Suprapubic skin (tissue), 4 donors: ENCODE data around the gene PFN1. TPM values are rescaled to one million over a fixed set of nuclear protein-coding genes. Genes with fewer than 3 reads are reported as not detected.
A peak's percentile ranks its signal among the peaks of the same experiment; 100 is the strongest.

ENCODE experiments used
- DNase-seq, 2 donors: peaks; one replicate each; pipeline ENCODE4 v3.0.0-alpha.2; 2019; ENCODE audit warnings: low spot score in 2 of 2
- H3K27ac ChIP-seq: fragments of 200-600 bp; sonication (generic); one replicate; pipeline ENCODE4 v1.5.1; 2019
- H3K27me3 ChIP-seq: fragments of 200-600 bp; sonication (generic); one replicate; pipeline ENCODE4 v1.5.1; 2019
- H3K36me3 ChIP-seq: fragments of 200-600 bp; sonication (generic); one replicate; pipeline ENCODE4 v1.5.1; 2019
- H3K4me1 ChIP-seq: fragments of 200-600 bp; sonication (generic); one replicate; pipeline ENCODE4 v1.5.1; 2019
- H3K4me3 ChIP-seq: fragments of 200-600 bp; sonication (generic); one replicate; pipeline ENCODE4 v1.5.1; 2019; ENCODE audit warnings: mild to moderate bottlenecking
- H3K9me3 ChIP-seq: fragments of 200-600 bp; sonication (generic); one replicate; pipeline ENCODE4 v1.5.1; 2019
- CTCF ChIP-seq, 2 donors: fragments of 200-600 bp in 1 of 2; fragments of 450-650 bp in 1 of 2; sonication (generic) in 1 of 2; IDR thresholded peaks; one replicate each; pipeline ENCODE4 v1.5.1; 2016 to 2019; ENCODE audit warnings: antibody characterized with exemption in 2 of 2, mild to moderate bottlenecking in 1 of 2, moderate library complexity in 1 of 2
- EP300 ChIP-seq: sonication (generic); formaldehyde crosslinking; IDR thresholded peaks from one replicate; pipeline ENCODE4 v1.6.1; 2017; ENCODE audit warnings: antibody characterized with exemption
- POLR2A ChIP-seq, 2 donors: fragments of 450-650 bp; IDR thresholded peaks; one replicate each; pipeline ENCODE4 v1.6.1; 2017; ENCODE audit warnings: antibody characterized with exemption in 2 of 2, mild to moderate bottlenecking in 2 of 2, moderate library complexity in 2 of 2
- POLR2AphosphoS5 ChIP-seq, 3 donors: sonication (generic); formaldehyde crosslinking; IDR thresholded peaks; one replicate each; pipeline ENCODE4 v1.6.1; 2017; ENCODE audit warnings: antibody characterized with exemption in 3 of 3
- WGBS: methylation state at CpG from one replicate; pipeline ENCODE4 v1.1.5; 2018; 5-methylcytosine and 5-hydroxymethylcytosine counted together
- total RNA-seq, 4 donors: library from RNA; depleted of rRNA; stranded (reverse); fragments of >200 nt; gene quantifications; one replicate each; pipeline ENCODE4 v1.1.0, GENCODE V29; 2016

The PFN1 gene
- total RNA-seq: 100 to 1,000 TPM; 392 to 756 (median 686) TPM

GRCh38 chr17:4948166-4948930 is at the start of gene PFN1:
Gene PFN1, minus strand, starts transcription at chr17:4948530. Its CDS starts 136 bp downstream, at chr17:4948394.
- TF ChIP-seq CTCF (IDR thresholded peaks at IDR 0.05) (no peak), EP300 (no peak), POLR2A (IDR thresholded peaks at IDR 0.05) (peak in 1 of 2 donors; percentile 82), POLR2AphosphoS5 (IDR thresholded peaks at IDR 0.05) (no peak)
- H3K4me3 ChIP-seq: peak within 1 kb of the TSS; percentile 85
- no peaks in the 10 kb centered on the region for H3K27me3 ChIP-seq
- H3K9me3 ChIP-seq: no peaks in the 10 kb centered on the region
- peaks cover 15% of the 10 kb centered on the region for H3K36me3 ChIP-seq
- peak within 1 kb of the TSS; percentile 98 for H3K27ac ChIP-seq
- WGBS: 0% methylated on average over 6 of the region's 59 CpGs
- peak; percentile 95 to 98 for DNase-seq
- H3K4me1 ChIP-seq: peaks cover 60% of the 10 kb centered on the region

- WGBS: under 1% methylated on average over 34 of the region's 93 CpGs
Measured at GRCh38 chr17:4997302-4998026, 49.1 kb upstream of the PFN1 start, which contains the start of the genes INCA1 and KIF1C. Gene INCA1, minus strand, starts transcription at chr17:4997522. Its CDS starts 3,085 bp downstream, at chr17:4994437. Gene KIF1C, plus strand, starts transcription at chr17:4997950. Its CDS starts 2,297 bp downstream, at chr17:5000247.

GRCh38 chr17:4994081-4994595 is 45.8 kb upstream of the PFN1 start:
- peaks cover 18% of the 10 kb centered on the region for H3K4me1 ChIP-seq
- no peaks in the 10 kb centered on the region for H3K36me3 ChIP-seq
- no peak overlapping the region for H3K4me3 ChIP-seq
- H3K27me3 ChIP-seq: no peaks in the 10 kb centered on the region
- no peaks in the 10 kb centered on the region for H3K9me3 ChIP-seq
- TF ChIP-seq POLR2AphosphoS5 (IDR thresholded peaks at IDR 0.05) (no peak), POLR2A (IDR thresholded peaks at IDR 0.05) (no peak), CTCF (IDR thresholded peaks at IDR 0.05) (no peak), EP300 (no peak)
- no peak for DNase-seq
- no peak overlapping the region for H3K27ac ChIP-seq
- 86% methylated on average over 6 of the region's 6 CpGs for WGBS

More at GRCh38 chr17:4997302-4998026, 49.1 kb upstream of the PFN1 start, which contains the start of the genes INCA1 and KIF1C:
- Histone ChIP-seq H3K27ac (peak within 1 kb of the TSS; percentile 87), H3K4me1 (peaks cover 30% of the 10 kb centered on the region), H3K4me3 (peak within 1 kb of the TSS; percentile 96), H3K9me3 (no peaks in the 10 kb centered on the region), H3K27me3 (no peaks in the 10 kb centered on the region), H3K36me3 (peaks cover 16% of the 10 kb centered on the region)
- peak; percentile 94 to 96 for DNase-seq
- TF ChIP-seq EP300 (no peak), CTCF (IDR thresholded peaks at IDR 0.05) (peak in 1 of 2 donors; percentile 10), POLR2AphosphoS5 (IDR thresholded peaks at IDR 0.05) (peak in 1 of 3 donors; percentile 11)

GRCh38 chr17:4987767-4988567 is 39.6 kb upstream of the PFN1 start:
- Histone ChIP-seq H3K9me3 (no peaks in the 10 kb centered on the region), H3K27ac (peak overlapping the region; percentile 89), H3K27me3 (no peaks in the 10 kb centered on the region), H3K36me3 (peaks cover 10% of the 10 kb centered on the region), H3K4me1 (peaks cover 27% of the 10 kb centered on the region), H3K4me3 (peak overlapping the region; percentile 84)
- TF ChIP-seq EP300 (no peak), POLR2AphosphoS5 (IDR thresholded peaks at IDR 0.05) (no peak), POLR2A (IDR thresholded peaks at IDR 0.05) (no peak), CTCF (IDR thresholded peaks at IDR 0.05) (no peak)
- no peak for DNase-seq
- 3% methylated on average over 14 of the region's 30 CpGs for WGBS
